Keratinocyte (primary cell): ENCODE measurements around the gene ISX. TPM values are rescaled to one million over a fixed set of nuclear protein-coding genes. Genes with fewer than 3 reads are reported as not detected.

Source experiments
- DNase-seq: peaks from one replicate; pipeline ENCODE4 v3.0.0-alpha.2; 2011; ENCODE audit warnings: low read depth, missing footprints, low spot score
- FAIRE-seq: peaks from 2 replicates; lab custom pipeline; 2011; peaks lifted over from hg19 to GRCh38; lab: Jason Lieb, UNC
- H2AFZ ChIP-seq: 2 replicates; pipeline ENCODE4 v1.6.0; 2012; ENCODE audit warnings: low read length, control low read depth, inconsistent platforms; ENCODE audit not compliant: control insufficient read depth
- H3K27ac ChIP-seq: 2 replicates; pipeline ENCODE4 v1.5.1; 2011; ENCODE audit warnings: low read length; ENCODE audit not compliant: control insufficient read depth, insufficient read depth
- H3K27me3 ChIP-seq: 3 replicates; pipeline ENCODE4 v1.6.0; 2011; ENCODE audit warnings: low read length; ENCODE audit not compliant: control insufficient read depth, insufficient read depth; ENCODE audit errors: extremely low read depth
- H3K36me3 ChIP-seq, 2 experiments: 2 replicates in 1 of 2; 3 replicates in 1 of 2; pipeline ENCODE4 v1.5.1; 2011; ENCODE audit warnings: low read length in 2 of 2, mild to moderate bottlenecking in 1 of 2; ENCODE audit not compliant: control insufficient read depth in 2 of 2, insufficient read depth in 2 of 2; ENCODE audit errors: extremely low read depth in 1 of 2
- H3K4me1 ChIP-seq: 3 replicates; pipeline ENCODE4 v1.5.1; 2011; ENCODE audit warnings: low read length; ENCODE audit not compliant: control insufficient read depth, insufficient read depth; ENCODE audit errors: extremely low read depth
- H3K4me2 ChIP-seq: 3 replicates; pipeline ENCODE4 v1.6.0; 2011; ENCODE audit warnings: low read depth, low read length; ENCODE audit not compliant: control insufficient read depth, insufficient read depth; ENCODE audit errors: extremely low read depth
- H3K4me3 ChIP-seq, 3 experiments: fragments of 200-600 bp in 1 of 3; sonication (generic) in 1 of 3; 2 replicates in 2 of 3; 3 replicates in 1 of 3; pipeline ENCODE4 v1.5.1; 2011 to 2016; ENCODE audit warnings: low read length in 3 of 3, mild to moderate bottlenecking in 3 of 3, control low read depth in 2 of 3, inconsistent platforms in 1 of 3, low read depth in 1 of 3, mixed read lengths in 1 of 3, mixed run types in 1 of 3, moderate library complexity in 1 of 3; ENCODE audit not compliant: control insufficient read depth in 2 of 3, insufficient read depth in 2 of 3; ENCODE audit errors: extremely low read depth in 1 of 3
- H3K79me2 ChIP-seq: 2 replicates; pipeline ENCODE4 v1.6.0; 2012; ENCODE audit warnings: low read length; ENCODE audit not compliant: control insufficient read depth, insufficient read depth
- H3K9ac ChIP-seq: 3 replicates; pipeline ENCODE4 v1.6.0; 2011; ENCODE audit warnings: low read length; ENCODE audit not compliant: control insufficient read depth, insufficient read depth; ENCODE audit errors: extremely low read depth
- H3K9me1 ChIP-seq: 3 replicates; pipeline ENCODE4 v1.6.0; 2011; ENCODE audit warnings: low read length; ENCODE audit not compliant: control insufficient read depth, insufficient read depth; ENCODE audit errors: extremely low read depth
- H3K9me3 ChIP-seq: 2 replicates; pipeline ENCODE4 v1.5.1; 2012; ENCODE audit warnings: low read depth, low read length; ENCODE audit not compliant: control insufficient read depth
- H4K20me1 ChIP-seq: 3 replicates; pipeline ENCODE4 v1.6.0; 2011; ENCODE audit warnings: low read length; ENCODE audit not compliant: control insufficient read depth, insufficient read depth; ENCODE audit errors: extremely low read depth
- CTCF ChIP-seq, 3 experiments: IDR thresholded peaks in 1 of 3; conservative IDR thresholded peaks in 1 of 3; optimal IDR thresholded peaks in 1 of 3; 2 replicates in 2 of 3; 3 replicates in 1 of 3; pipeline versions ENCODE3 to v1.5.1; 2011; ENCODE audit warnings: low read length in 3 of 3, mild to moderate bottlenecking in 3 of 3, moderate library complexity in 2 of 3, control low read depth in 1 of 3, inconsistent platforms in 1 of 3; ENCODE audit not compliant: insufficient read depth in 2 of 3; ENCODE audit errors: extremely low read depth in 1 of 3
- EZH2 ChIP-seq: IDR thresholded peaks from one replicate; pipeline ENCODE4 v1.6.1; 2012; ENCODE audit warnings: inconsistent platforms, mild to moderate bottlenecking, low read length, moderate library complexity
- dilution Hi-C: fragments of 300-500 bp; cut with MboI; formaldehyde crosslinking; loops from one replicate; pipeline ENCODE4 v1.7.0; 2020; ENCODE audit warnings: low sequenced_read_pairs; ENCODE audit not compliant: extremely low pct_ligation_motif_present
- polyA plus RNA-seq, 5 experiments: library from polyadenylated mRNA; depleted of rRNA in 3 of 5; stranded (reverse) in 3 of 5; stranded (forward) in 1 of 5; unstranded in 1 of 5; fragments of >200 nt; gene quantifications; 1 replicate in 1 of 5; 2 replicates in 3 of 5; 3 replicates in 1 of 5; pipeline versions ENCODE4 v1.2.1 to v1.2.3, GENCODE V29; 2011 to 2012; ENCODE audit warnings: missing spikeins in 2 of 5, low read depth in 1 of 5, low replicate concordance in 1 of 5

ISX gene
- polyA plus RNA-seq, 1 donor (not counting 4 experiments of a cell fraction or from before 2014, with no cell fraction given): not detected

DNA sequence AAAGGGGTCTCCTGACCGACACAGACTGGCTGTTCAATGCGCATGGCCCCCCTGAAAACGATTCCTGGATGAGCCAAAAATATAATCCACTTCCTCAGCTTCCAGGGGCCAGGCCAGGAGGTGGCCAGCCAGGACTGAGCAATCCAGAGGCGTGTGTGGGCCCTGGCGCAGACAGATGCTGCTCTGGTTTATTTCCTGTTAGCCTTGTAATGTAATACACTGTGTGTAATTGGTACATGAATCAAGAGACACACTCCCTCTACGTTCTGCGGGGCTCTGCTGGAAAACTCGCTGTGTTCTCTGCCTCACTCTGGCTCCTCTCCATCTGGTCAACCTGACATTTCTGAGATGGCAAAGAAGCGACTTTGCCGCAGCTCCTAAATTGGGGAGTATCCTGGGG lies 26.3 kb upstream of the ISX start:
- FAIRE-seq: no peak
- Histone ChIP-seq H3K9me1 (no peaks in the 10 kb centered on the region), H3K79me2 (no peaks in the 10 kb centered on the region), H3K36me3 (no peaks in the 10 kb centered on the region), H3K4me3 (no peak overlapping the region), H3K27me3 (no peaks in the 10 kb centered on the region), H4K20me1 (no peaks in the 10 kb centered on the region), H3K4me2 (no peak overlapping the region), H2AFZ (no peak overlapping the region), H3K9ac (no peak overlapping the region), H3K27ac (no peak overlapping the region), H3K9me3 (no peaks in the 10 kb centered on the region), H3K4me1 (no peaks in the 10 kb centered on the region)
- dilution Hi-C loops: no loop called here
- no peak for DNase-seq
- TF ChIP-seq CTCF (optimal IDR thresholded peaks at IDR 0.05 in 1 of 3, IDR thresholded peaks at IDR 0.05 in 1 of 3, conservative IDR thresholded peaks at IDR 0.05 in 1 of 3; ENCODE audit: extremely low read depth in 1 of 3, insufficient read depth in 2 of 3, low read length in 3 of 3) (no peak), EZH2 (no peak)

DNA sequence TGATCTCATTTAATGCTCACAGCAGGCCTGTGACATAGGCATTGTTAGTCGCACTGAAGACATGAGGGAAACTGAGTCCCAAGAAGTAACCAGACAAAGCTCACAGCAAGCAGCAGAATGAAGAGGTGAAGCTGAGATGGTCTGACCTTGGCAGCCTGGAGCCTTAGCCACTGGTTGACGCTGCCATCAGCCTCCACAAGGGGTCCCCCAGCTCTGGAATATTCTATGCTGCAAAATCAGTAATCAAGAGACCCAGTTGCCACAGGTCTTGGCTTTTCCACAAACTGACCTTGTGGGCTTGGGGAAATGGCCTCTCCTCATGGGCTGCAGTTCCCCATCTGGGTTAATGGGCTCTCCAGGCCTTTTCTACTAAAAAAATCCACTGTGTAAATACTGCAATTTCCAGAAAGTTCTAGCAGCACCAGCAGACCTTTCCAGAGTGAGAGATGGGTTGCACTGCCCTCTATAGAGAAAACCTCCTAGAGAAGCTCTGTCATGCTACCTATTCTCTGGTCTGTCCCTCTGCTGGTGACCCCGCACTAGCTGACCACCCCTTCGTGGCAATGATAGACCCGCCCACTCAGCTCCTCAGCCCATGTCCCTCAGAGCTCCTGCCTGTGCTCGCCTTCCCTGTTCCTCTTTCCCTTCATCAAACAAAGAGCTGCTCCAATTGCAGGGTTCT lies 22.6 kb upstream of the ISX start:
- Histone ChIP-seq H3K27me3 (no peaks in the 10 kb centered on the region), H3K4me1 (no peaks in the 10 kb centered on the region), H3K4me2 (no peak overlapping the region), H4K20me1 (no peaks in the 10 kb centered on the region), H2AFZ (no peak overlapping the region), H3K27ac (no peak overlapping the region), H3K9me1 (no peaks in the 10 kb centered on the region), H3K4me3 (no peak overlapping the region), H3K9ac (no peak overlapping the region), H3K9me3 (no peaks in the 10 kb centered on the region), H3K79me2 (no peaks in the 10 kb centered on the region), H3K36me3 (no peaks in the 10 kb centered on the region)
- TF ChIP-seq CTCF (optimal IDR thresholded peaks at IDR 0.05 in 1 of 3, IDR thresholded peaks at IDR 0.05 in 1 of 3, conservative IDR thresholded peaks at IDR 0.05 in 1 of 3; ENCODE audit: extremely low read depth in 1 of 3, insufficient read depth in 2 of 3, low read length in 3 of 3) (peak; percentile 44 to 71 (median 50)), EZH2 (no peak)
- DNase-seq: no peak
- dilution Hi-C loops: no loop called here
- no peak for FAIRE-seq
